RWPE2 (cell line): Measurements from ENCODE around the gene ITGA5.

Experiments used
- ATAC-seq: fragments of 200-7000 bp; cut with Tn5 transposase; 3 replicates; pipeline ENCODE4 v1.9.1; 2021; ENCODE audit warnings: low read depth
- DNase-seq: peaks from one replicate; pipeline ENCODE4 v3.0.0-alpha.2; 2020; ENCODE audit warnings: low spot score
- H3K27ac ChIP-seq: fragments of 450-650 bp; 2 replicates; pipeline ENCODE4 v1.5.1; 2017; ENCODE audit warnings: mild to moderate bottlenecking; ENCODE audit not compliant: poor library complexity, severe bottlenecking
- H3K27me3 ChIP-seq: fragments of 250-450 bp; sonication (Bioruptor Pico); 2 replicates; pipeline ENCODE4 v1.5.1; 2021; ENCODE audit warnings: mild to moderate bottlenecking, moderate library complexity; ENCODE audit not compliant: insufficient read depth, poor library complexity, severe bottlenecking
- H3K36me3 ChIP-seq: fragments of 250-450 bp; sonication (Bioruptor Pico); 2 replicates; pipeline ENCODE4 v1.5.1; 2020; ENCODE audit warnings: low read depth, mild to moderate bottlenecking, moderate library complexity
- H3K4me1 ChIP-seq: fragments of 250-450 bp; sonication (Bioruptor Pico); 2 replicates; pipeline ENCODE4 v1.5.1; 2021; ENCODE audit warnings: mild to moderate bottlenecking, moderate library complexity; ENCODE audit not compliant: insufficient read depth, poor library complexity, severe bottlenecking
- H3K4me3 ChIP-seq: fragments of 250-450 bp; sonication (Bioruptor Pico); 2 replicates; pipeline ENCODE4 v1.5.1; 2021; ENCODE audit warnings: mild to moderate bottlenecking, moderate library complexity; ENCODE audit not compliant: severe bottlenecking
- H3K9me3 ChIP-seq: fragments of 250-450 bp; sonication (Bioruptor Pico); 2 replicates; pipeline ENCODE4 v1.5.1; 2021; ENCODE audit warnings: mild to moderate bottlenecking, moderate library complexity; ENCODE audit not compliant: severe bottlenecking
- TF ChIP-seq, protein P1 (sequence below): fragments of 450-650 bp; IDR thresholded peaks from one replicate; pipeline ENCODE4 v1.5.1; 2017; ENCODE audit warnings: mild to moderate bottlenecking, moderate library complexity; ENCODE audit not compliant: poor library complexity, severe bottlenecking

Gene ITGA5

DNA sequence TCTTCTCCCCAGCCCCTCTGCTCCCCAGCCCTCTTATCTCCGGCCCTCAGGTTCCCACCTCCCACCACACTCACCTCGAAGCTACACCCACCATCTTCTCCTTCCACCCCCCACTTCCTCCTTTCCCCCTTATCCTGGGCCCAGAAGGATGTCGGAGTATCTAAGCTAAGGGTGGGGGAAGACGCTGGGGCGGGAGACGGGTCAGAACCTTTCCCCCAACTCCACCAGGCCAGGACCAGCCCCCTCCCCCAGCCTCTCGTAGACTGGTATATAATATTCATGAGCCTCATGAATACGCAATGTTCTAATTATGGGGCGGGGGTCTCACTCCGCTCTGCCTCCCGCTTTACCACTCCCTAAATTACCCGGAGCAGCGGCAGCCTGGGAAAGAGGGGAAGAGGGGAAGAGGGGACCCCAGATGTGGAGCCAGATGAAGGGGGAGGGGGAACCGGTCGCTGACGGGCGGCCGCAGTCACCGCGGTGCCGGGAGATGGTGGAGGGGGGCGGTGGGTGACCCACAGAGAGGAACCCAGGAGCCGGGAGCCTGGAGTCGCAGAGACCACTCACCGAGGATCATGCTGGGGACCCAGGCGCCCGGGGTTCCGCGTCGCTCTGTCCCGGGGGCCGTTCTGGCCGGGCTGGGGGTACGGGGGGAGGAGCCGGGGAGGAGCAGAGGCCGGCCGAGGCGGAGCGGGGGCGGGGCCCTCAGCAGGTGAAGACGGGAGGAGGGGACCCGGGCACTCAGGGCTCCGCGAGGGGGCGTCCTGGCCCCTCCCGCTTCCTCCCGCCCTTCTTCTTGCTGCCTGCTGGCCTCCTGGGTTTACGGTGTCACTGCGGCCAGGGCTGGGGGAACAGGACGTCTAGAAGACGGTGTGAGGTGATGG, 28.2 kb downstream of the ITGA5 start:
- Histone ChIP-seq H3K4me3 (peak overlapping the region; percentile 81), H3K4me1 (peaks cover 30% of the 10 kb centered on the region), H3K36me3 (peaks cover 19% of the 10 kb centered on the region), H3K27ac (peak overlapping the region; percentile 67), H3K9me3 (no peaks in the 10 kb centered on the region), H3K27me3 (no peaks in the 10 kb centered on the region)
- peak; percentile 53 for ATAC-seq
- TF ChIP-seq, protein P1, sequence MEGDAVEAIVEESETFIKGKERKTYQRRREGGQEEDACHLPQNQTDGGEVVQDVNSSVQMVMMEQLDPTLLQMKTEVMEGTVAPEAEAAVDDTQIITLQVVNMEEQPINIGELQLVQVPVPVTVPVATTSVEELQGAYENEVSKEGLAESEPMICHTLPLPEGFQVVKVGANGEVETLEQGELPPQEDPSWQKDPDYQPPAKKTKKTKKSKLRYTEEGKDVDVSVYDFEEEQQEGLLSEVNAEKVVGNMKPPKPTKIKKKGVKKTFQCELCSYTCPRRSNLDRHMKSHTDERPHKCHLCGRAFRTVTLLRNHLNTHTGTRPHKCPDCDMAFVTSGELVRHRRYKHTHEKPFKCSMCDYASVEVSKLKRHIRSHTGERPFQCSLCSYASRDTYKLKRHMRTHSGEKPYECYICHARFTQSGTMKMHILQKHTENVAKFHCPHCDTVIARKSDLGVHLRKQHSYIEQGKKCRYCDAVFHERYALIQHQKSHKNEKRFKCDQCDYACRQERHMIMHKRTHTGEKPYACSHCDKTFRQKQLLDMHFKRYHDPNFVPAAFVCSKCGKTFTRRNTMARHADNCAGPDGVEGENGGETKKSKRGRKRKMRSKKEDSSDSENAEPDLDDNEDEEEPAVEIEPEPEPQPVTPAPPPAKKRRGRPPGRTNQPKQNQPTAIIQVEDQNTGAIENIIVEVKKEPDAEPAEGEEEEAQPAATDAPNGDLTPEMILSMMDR, result peak; percentile 44
- DNase-seq, result no peak

DNA sequence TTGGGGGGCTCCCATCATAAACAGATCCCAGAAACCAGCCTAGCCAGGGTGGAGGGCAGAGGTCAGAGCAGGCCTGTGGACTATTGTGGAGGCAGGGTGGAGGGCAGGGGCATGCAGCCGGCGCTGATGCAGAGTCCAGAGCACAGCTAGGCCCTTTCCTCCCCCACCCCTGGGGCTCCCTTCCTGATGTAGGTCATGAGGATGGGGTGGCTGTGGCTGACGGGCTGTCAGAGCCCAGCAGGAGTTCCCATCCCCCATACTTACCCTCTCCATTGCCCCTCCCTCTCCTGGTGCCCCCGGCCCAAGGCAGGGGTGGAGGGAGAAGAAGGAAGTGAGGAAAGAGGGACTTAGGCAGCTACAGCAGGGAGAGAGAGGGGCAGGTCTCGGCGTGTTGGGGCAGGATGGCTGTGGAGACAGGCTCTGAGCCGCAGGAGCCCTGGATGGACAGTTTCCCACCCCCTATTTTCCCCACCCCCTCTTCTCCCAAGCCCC, 28.8 kb downstream of the ITGA5 start:
- H3K27ac ChIP-seq, result peak overlapping the region; percentile 67
- H3K9me3 ChIP-seq, result no peaks in the 10 kb centered on the region
- no peaks in the 10 kb centered on the region for H3K27me3 ChIP-seq
- peaks cover 12% of the 10 kb centered on the region for H3K36me3 ChIP-seq
- no peak for DNase-seq
- peak overlapping the region; percentile 81 for H3K4me3 ChIP-seq
- H3K4me1 ChIP-seq, result peaks cover 30% of the 10 kb centered on the region
- TF ChIP-seq, protein P1, result no peak
- ATAC-seq, result peak; percentile 48

DNA sequence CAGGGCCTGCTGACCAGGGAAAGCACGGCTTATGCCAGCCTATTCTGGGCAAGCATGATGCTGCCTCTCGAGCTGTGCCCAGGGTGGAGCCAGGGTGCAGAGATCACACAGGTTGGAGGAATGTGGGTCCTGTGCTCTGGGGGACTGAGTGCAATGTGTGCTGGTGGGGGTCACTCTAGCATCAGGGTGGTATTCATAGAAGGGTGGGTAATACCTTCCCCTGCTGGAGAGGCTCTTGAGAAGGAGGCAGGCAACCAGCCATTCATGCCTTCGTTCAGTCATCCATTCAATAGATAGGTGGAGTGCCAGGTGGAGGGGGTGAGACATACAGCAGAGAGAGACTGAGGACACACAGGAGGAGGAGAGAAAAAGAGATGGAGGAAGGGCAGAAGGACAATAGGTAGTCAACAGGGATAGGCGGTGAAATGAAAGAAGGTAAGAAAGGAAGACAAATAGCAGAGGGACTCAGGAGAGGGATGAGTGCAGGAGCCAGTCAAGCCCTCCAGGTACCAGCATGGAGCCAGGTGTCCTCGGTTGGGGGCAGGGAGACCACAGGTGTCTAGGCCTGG, 29.4 kb downstream of the ITGA5 start:
- Histone ChIP-seq H3K4me1 (peaks cover 30% of the 10 kb centered on the region), H3K27ac (peak overlapping the region; percentile 67)
- no peak for ATAC-seq

DNA sequence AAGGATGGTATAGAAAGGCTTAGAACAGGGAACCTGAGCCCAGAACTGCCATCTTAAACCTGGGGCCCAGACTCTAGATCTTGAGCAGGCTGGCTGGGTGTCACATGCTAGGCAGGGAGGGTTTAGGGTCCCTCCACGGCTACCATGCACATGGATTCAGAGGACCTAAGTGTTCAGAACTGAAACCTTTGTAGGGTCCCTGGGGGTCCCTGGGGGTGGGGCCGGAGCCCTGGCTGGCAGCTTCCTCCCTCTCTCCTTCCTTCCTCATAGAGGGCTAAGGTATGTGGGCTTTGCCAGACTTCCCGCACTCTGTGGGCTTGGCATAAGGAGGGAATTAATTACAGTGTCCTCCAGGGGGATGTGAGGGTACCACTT, 29.9 kb downstream of the ITGA5 start:
- peaks cover 4% of the 10 kb centered on the region; the same call in 1 of the 2 replicates for H3K36me3 ChIP-seq
- no peaks in the 10 kb centered on the region for H3K27me3 ChIP-seq
- TF ChIP-seq, protein P1, result no peak
- no peak for ATAC-seq
- peaks cover 30% of the 10 kb centered on the region for H3K4me1 ChIP-seq
- peak overlapping the region; percentile 67 for H3K27ac ChIP-seq
- no peak overlapping the region for H3K4me3 ChIP-seq
- DNase-seq, result no peak
- no peaks in the 10 kb centered on the region for H3K9me3 ChIP-seq

More for the DNA sequence above, 29.4 kb downstream of the ITGA5 start:
- TF ChIP-seq, protein P1, result no peak
- Histone ChIP-seq H3K36me3 (peaks cover 7% of the 10 kb centered on the region), H3K9me3 (no peaks in the 10 kb centered on the region), H3K27me3 (no peaks in the 10 kb centered on the region), H3K4me3 (peak overlapping the region; percentile 81)
- DNase-seq, result no peak
